HepG2 (cell line): ENCODE data around the gene SMCO1. TPM values are rescaled to one million over a fixed set of nuclear protein-coding genes. Genes with fewer than 3 reads are reported as not detected.
"Not testable (repeated sequence)": the region's sequence is repeated elsewhere in the genome, so short reads cannot be mapped to it uniquely, and the experiment has no call there.

Experiments
- ATAC-seq: fragments of 200-7000 bp; cut with Tn5 transposase; 3 replicates; pipeline ENCODE4 v1.9.1; 2020; ENCODE audit warnings: mild to moderate bottlenecking, moderate library complexity
- BruUV-seq: library from RNA; stranded (reverse); fragments of 400-500 nt; replicated peaks from 2 replicates; lab custom pipeline; 2021; lab: Mats Ljungman, UMichigan
- CTCF ChIA-PET: fragments of 300-600 bp; formaldehyde crosslinking; extraction: SDS; loops from one replicate; lab custom pipeline; 2021; ENCODE audit warnings: low total read pairs, inconsistent platforms, low intra/inter-chr PET ratio; lab: Yijun Ruan, JAX
- POLR2A ChIA-PET: fragments of 350-600 bp; sonication (Branson Sonifier 250); formaldehyde crosslinking; loops from one replicate; lab custom pipeline; 2020; ENCODE audit warnings: antibody characterized with exemption, inconsistent platforms; lab: Yijun Ruan, JAX
- DNase-seq: peaks from one replicate; pipeline ENCODE4 v3.0.0-alpha.2; 2015; ENCODE audit warnings: low spot score
- FAIRE-seq: peaks from 3 replicates; lab custom pipeline; 2011; peaks lifted over from hg19 to GRCh38; lab: Jason Lieb, UNC
- H2AFZ ChIP-seq: one replicate; pipeline ENCODE4 v1.6.1; 2011; ENCODE audit warnings: low read length, inconsistent platforms
- H3K27ac ChIP-seq: fragments of 300-600 bp; 3 replicates; pipeline ENCODE4 v1.8.0; 2011; ENCODE audit warnings: mixed run types, mild to moderate bottlenecking, mixed read lengths, low read length, inconsistent platforms; ENCODE audit not compliant: insufficient read depth; ENCODE audit errors: extremely low read length
- H3K27me3 ChIP-seq, 2 experiments: fragments of 200-600 bp in 1 of 2; 2 replicates in 1 of 2; 3 replicates in 1 of 2; pipeline versions ENCODE4 v1.6.0 to v1.8.0; 2011; ENCODE audit warnings: low read length in 2 of 2, mild to moderate bottlenecking in 2 of 2, moderate library complexity in 2 of 2, inconsistent platforms in 1 of 2; ENCODE audit not compliant: insufficient read depth in 2 of 2, control insufficient read depth in 1 of 2
- H3K36me3 ChIP-seq, 2 experiments: fragments of 200-600 bp in 1 of 2; replicated peaks in 1 of 2; 2 replicates in 1 of 2; 3 replicates in 1 of 2; pipeline versions ENCODE4 v1.5.1 to v1.8.0; 2011; ENCODE audit warnings: low read length in 2 of 2, inconsistent platforms in 1 of 2; ENCODE audit not compliant: insufficient read depth in 2 of 2, control insufficient read depth in 1 of 2
- H3K4me1 ChIP-seq: 2 replicates; pipeline ENCODE4 v1.5.1; 2012; ENCODE audit warnings: low read length, inconsistent platforms; ENCODE audit not compliant: insufficient read depth
- H3K4me2 ChIP-seq: 2 replicates; pipeline ENCODE4 v1.6.0; 2011; ENCODE audit warnings: low read depth, low read length, inconsistent platforms
- H3K4me3 ChIP-seq, 3 experiments: fragments of 200-600 bp in 1 of 3; sonication (generic), shearing (Covaris generic) in 1 of 3; replicated peaks in 1 of 3; 2 replicates each; pipeline ENCODE4 v1.5.1; 2011 to 2016; ENCODE audit warnings: low read length in 3 of 3, inconsistent platforms in 2 of 3, low read depth in 2 of 3, mild to moderate bottlenecking in 2 of 3, control low read depth in 1 of 3, mixed read lengths in 1 of 3; ENCODE audit not compliant: insufficient read depth in 1 of 3
- H3K79me2 ChIP-seq: one replicate; pipeline ENCODE4 v1.6.1; 2011; ENCODE audit warnings: low read length, inconsistent platforms; ENCODE audit not compliant: insufficient read depth
- H3K9ac ChIP-seq: 2 replicates; pipeline ENCODE4 v1.6.0; 2011; ENCODE audit warnings: mild to moderate bottlenecking, low read depth, low read length, inconsistent platforms; ENCODE audit not compliant: insufficient read depth
- H3K9me3 ChIP-seq: 2 replicates; pipeline ENCODE4 v1.5.1; 2012; ENCODE audit warnings: mild to moderate bottlenecking, low read length
- H4K20me1 ChIP-seq: 2 replicates; pipeline ENCODE4 v1.6.0; 2011; ENCODE audit warnings: inconsistent platforms, mild to moderate bottlenecking, low read length, moderate library complexity; ENCODE audit not compliant: insufficient read depth
- ERF ChIP-seq: IDR thresholded peaks from 2 replicates; pipeline ENCODE4 v1.6.1; 2018; ENCODE audit warnings: missing biosample characterization, missing genetic modification reagents
- FOSL1 ChIP-seq: sonication (generic); formaldehyde crosslinking; IDR thresholded peaks from 2 replicates; pipeline ENCODE4 v1.9.0; 2021; ENCODE audit warnings: missing genetic modification reagents, borderline replicate concordance
- HDAC2 ChIP-seq: sonication (generic); formaldehyde crosslinking; IDR thresholded peaks from 2 replicates; pipeline ENCODE4 v1.4.0; 2020; ENCODE audit warnings: missing genetic modification reagents
- HIVEP1 ChIP-seq: sonication (generic); formaldehyde crosslinking; IDR thresholded peaks from 2 replicates; pipeline ENCODE4 v1.4.0; 2020; ENCODE audit warnings: mild to moderate bottlenecking, missing genetic modification reagents
- KLF9 ChIP-seq: IDR thresholded peaks from 2 replicates; pipeline ENCODE4 v1.6.1; 2016; ENCODE audit warnings: low read depth
- MED8 ChIP-seq: sonication (generic); formaldehyde crosslinking; IDR thresholded peaks from 2 replicates; pipeline ENCODE4 v1.8.1; 2023; ENCODE audit warnings: mild to moderate bottlenecking, missing genetic modification reagents; ENCODE audit not compliant: insufficient replicate concordance
- NR2F6 ChIP-seq, 2 experiments: IDR thresholded peaks; 2 replicates each; pipeline ENCODE4 v1.6.1; 2016; ENCODE audit warnings: antibody characterized with exemption in 1 of 2, mild to moderate bottlenecking in 1 of 2
- RELA ChIP-seq: sonication (generic); formaldehyde crosslinking; IDR thresholded peaks from 2 replicates; pipeline ENCODE4 v1.4.0; 2020; ENCODE audit warnings: missing genetic modification reagents
- SP4 ChIP-seq: sonication (generic); formaldehyde crosslinking; IDR thresholded peaks from 2 replicates; pipeline ENCODE4 v1.8.1; 2023; ENCODE audit warnings: mild to moderate bottlenecking, missing genetic modification reagents
- ZNF333 ChIP-seq: sonication (generic); formaldehyde crosslinking; IDR thresholded peaks from 2 replicates; pipeline ENCODE4 v1.4.0; 2020; ENCODE audit warnings: mild to moderate bottlenecking, missing genetic modification reagents, borderline replicate concordance
- ZNF605 ChIP-seq: sonication (generic); formaldehyde crosslinking; IDR thresholded peaks from 2 replicates; pipeline ENCODE4 v1.8.0; 2022; ENCODE audit warnings: mild to moderate bottlenecking, missing genetic modification reagents
- WGBS: methylation state at CpG from one replicate; pipeline ENCODE4 v1.1.6; 2017; ENCODE audit warnings: low lambda C conversion rate; 5-methylcytosine and 5-hydroxymethylcytosine counted together
- in situ Hi-C: cut with HindIII; loops from 2 replicates; pipeline ENCODE4 v1.10.0; 2017; ENCODE audit warnings: low pct_unique_long_range_greater_than_20kb; ENCODE audit not compliant: extremely low pct_ligation_motif_present
- intact Hi-C: fragments of 100-400 bp; cut with micrococcal nuclease; formaldehyde crosslinking; loops from one replicate; pipeline ENCODE4 v1.10.0; 2022; ENCODE audit not compliant: unreplicated experiment
- polyA plus RNA-seq, 8 experiments: library from polyadenylated mRNA; depleted of rRNA in 3 of 8; stranded (reverse) in 7 of 8; unstranded in 1 of 8; fragments of >200 nt; fragmentation: Illumina TruSeq in 4 of 8; extraction: Trizol in 4 of 8; gene quantifications; 2 replicates each; pipeline versions ENCODE4 v1.2.1 to v1.2.3, GENCODE V29; 2011 to 2016; ENCODE audit warnings: low read depth in 4 of 8, missing spikeins in 1 of 8, mixed read lengths in 1 of 8; ENCODE audit not compliant: insufficient read depth in 1 of 8
- total RNA-seq, 5 experiments: library from RNA; depleted of rRNA; stranded (reverse); fragments of >200 nt; fragmentation: Illumina TruSeq; extraction: Trizol; gene quantifications; 2 replicates each; pipeline ENCODE4 v1.2.3, GENCODE V29; 2016; ENCODE audit warnings: low read depth in 1 of 5

The SMCO1 gene
- total and polyA plus RNA-seq, 2 of the 13 experiments (the other 11 are each of a cell fraction or from before 2014, with no cell fraction given): not detected

DNA sequence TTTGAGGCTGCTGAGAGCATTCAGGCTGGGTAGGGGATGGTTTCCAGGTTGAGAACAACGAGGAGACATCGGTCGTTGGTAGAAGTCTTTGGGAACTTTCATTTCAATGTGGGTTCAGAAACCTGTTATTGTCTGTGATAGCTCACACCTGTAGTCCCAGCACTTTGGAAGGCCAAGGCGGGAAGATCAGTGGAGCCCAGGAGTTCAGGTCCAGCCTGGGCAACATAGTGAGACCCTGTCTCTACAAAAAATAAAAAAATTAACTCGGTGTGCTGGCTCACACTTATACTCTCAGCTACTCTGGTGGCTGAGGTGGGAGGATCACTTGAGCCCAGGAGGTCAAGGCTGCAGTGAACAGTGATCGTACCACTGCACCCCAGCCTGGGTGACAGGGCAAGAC is 10.6 kb downstream of the SMCO1 start (continued):
- TF ChIP-seq FOSL1 (CRISPR knock-in tag) (no peak), SP4 (CRISPR knock-in tag) (0 out of 2 replicates have a peak, but pooled peaks have one; percentile 12), KLF9 (CRISPR knock-in tag) (no peak), HDAC2 (no peak), RELA (CRISPR knock-in tag) (no peak), ERF (CRISPR knock-in tag) (0 out of 2 replicates have a peak, but pooled peaks have one; percentile 18)

DNA sequence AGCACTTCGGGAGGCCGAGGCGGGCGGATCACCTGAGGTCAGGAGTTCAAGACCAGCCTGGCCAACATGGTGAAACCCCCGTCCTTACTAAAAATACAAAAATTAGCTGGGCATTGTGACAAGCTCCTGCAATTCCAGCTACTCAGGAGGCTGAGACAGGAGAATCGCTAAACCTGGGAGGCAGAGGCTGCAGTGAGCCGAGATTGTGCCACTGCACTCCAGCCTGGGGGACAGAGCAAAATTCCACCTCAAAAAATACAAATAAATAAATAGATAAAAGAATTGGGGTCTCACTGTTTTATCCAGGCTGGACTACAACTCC is 11.1 kb downstream of the SMCO1 start:
- ChIA-PET CTCF (interaction anchor here (1.3 kb wide), 1 partner anchor 19 kb away, joined by 3 read pairs; no protein-coding TSS in a partner anchor), POLR2A (interaction anchor here (1.1 to 2.1 kb wide), 5 partner anchors 9 to 186 kb away, joined by 4 to 7 read pairs (median 5); partner anchors contain the start of genes DYNLT2B, FBXO45 and WDR53)
- intact Hi-C loops; in situ Hi-C loops; H2AFZ ChIP-seq; ATAC-seq; H3K27me3 ChIP-seq; FAIRE-seq; H3K36me3 ChIP-seq; BruUV-seq; DNase-seq; H4K20me1 ChIP-seq; H3K9me3 ChIP-seq; TF ChIP-seq NR2F6 (CRISPR knock-in tag; IDR thresholded peaks at IDR 0.05): not testable (repeated sequence)
- peak overlapping the region; percentile 90 for H3K27ac ChIP-seq
- peak overlapping the region; percentile 81 for H3K4me2 ChIP-seq
- H3K4me1 ChIP-seq: peaks cover 37% of the 10 kb centered on the region
- peaks cover 41% of the 10 kb centered on the region for H3K79me2 ChIP-seq
- H3K9ac ChIP-seq: peak overlapping the region; percentile 57
- TF ChIP-seq NR2F6 (IDR thresholded peaks at IDR 0.05): peak; percentile 2; the same call in 1 of the 2 replicates
- 0 out of 2 replicates have a peak, but pooled peaks have one; percentile 4 for TF ChIP-seq HIVEP1 (CRISPR knock-in tag)
- TF ChIP-seq ZNF333: 0 out of 2 replicates have a peak, but pooled peaks have one; percentile 2
- TF ChIP-seq ZNF605: peak; percentile 11; the same call in 1 of the 2 replicates
- peak; percentile 8 for TF ChIP-seq MED8 (CRISPR knock-in tag)
- H3K4me3 ChIP-seq: peak overlapping the region; percentile 90 to 99 (median 99)
- 8% methylated on average over 5 of the region's 7 CpGs for WGBS
